Limb (tissue), 2 donors: ENCODE measurements around the gene CNTN6.
"Not testable (repeated sequence)": the region's sequence is repeated elsewhere in the genome, so short reads cannot be mapped to it uniquely, and the experiment has no call there.

Experiments
- DNase-seq, 2 donors: peaks; one replicate each; pipeline ENCODE4 v3.0.0-alpha.2; 2016; ENCODE audit errors: extremely low spot score in 2 of 2

Gene CNTN6

GRCh38 chr3:1275495-1275894, 182.7 kb downstream of the CNTN6 start:
- DNase-seq = no peak

- DNase-seq = no peak
Observed at GRCh38 chr3:1287815-1288214, 195.0 kb downstream of the CNTN6 start.

GRCh38 chr3:1288805-1289494, 196.1 kb downstream of the CNTN6 start:
- no peak for DNase-seq

- DNase-seq = no peak
Observed at GRCh38 chr3:1292571-1293071, 199.8 kb downstream of the CNTN6 start.

- DNase-seq = no peak
Observed at GRCh38 chr3:1294586-1294985, 201.8 kb downstream of the CNTN6 start.

DNA sequence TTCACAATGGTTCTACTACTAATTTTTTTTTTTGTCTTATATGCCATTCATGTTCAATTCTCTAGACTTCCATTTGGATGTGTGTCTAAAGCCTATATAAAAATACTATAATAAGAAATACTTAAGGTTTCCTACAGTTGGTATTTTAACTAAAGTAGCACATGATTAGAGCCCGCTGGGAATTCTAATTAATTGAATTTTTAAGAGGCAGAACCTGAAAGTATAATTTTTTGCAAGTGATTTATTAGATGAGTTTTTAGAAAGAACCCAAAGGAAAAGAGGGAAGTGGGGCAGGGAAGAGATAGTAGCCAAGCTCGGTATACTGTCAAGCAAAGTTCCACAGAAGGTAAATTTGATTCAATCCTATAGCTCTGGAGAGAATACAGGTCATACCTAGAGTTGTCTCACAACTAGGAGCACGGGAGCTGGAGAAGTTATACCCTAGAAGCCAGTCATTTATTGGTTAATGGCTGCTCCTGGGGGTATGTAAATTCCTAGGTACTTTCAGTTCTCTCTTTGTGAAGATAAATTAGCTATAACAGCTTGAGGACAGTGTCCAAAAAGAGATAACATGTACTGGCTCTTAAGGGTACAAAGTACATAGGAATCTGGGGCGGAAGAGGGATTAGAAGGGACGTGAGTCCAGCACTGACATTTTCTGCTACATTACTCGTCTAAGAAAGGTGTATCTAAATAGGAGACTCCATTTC, 225.6 kb downstream of the CNTN6 start:
- no peak for DNase-seq

DNA sequence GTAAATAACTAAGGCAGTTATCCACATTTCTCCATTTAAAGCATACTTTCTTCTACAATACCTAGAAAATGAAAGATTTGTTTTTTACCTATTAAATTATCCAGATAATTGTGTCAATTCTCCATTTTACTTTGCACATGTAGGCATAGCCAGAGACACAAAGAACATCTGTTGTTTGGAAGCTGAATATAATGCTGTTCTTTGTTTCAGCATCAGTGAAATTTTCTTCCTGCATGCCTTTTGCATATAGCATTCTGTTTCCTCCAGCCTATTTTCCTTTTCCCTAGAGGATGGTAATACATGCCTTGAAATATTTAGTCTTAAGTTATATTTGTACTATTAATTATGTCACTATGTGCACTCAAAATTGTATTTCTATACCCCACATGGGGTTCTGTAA, 233.7 kb downstream of the CNTN6 start:
- DNase-seq = peak in 1 of 2 donors; percentile 15

GRCh38 chr3:1330107-1330506, 237.3 kb downstream of the CNTN6 start:
- no peak for DNase-seq

DNA sequence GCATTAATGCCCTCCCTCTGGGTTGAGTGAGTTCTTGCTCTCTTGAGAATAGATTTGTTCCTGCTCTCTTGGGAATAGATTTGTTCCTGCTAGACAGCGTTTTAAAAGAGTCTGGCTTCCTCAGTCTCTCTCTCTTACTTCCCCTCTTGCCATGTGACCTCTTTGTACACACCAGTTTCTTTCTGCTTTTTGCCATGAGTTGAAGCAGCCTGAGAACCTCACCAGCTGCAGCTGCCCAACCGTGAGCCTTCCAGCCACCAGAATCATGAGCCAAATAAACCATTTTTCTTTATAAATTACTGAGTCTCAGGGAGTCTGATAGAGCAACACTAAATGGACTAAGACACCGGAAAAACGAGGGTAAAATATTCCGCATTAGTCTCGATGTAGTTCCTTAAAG, 253.6 kb downstream of the CNTN6 start:
- no peak for DNase-seq

DNA sequence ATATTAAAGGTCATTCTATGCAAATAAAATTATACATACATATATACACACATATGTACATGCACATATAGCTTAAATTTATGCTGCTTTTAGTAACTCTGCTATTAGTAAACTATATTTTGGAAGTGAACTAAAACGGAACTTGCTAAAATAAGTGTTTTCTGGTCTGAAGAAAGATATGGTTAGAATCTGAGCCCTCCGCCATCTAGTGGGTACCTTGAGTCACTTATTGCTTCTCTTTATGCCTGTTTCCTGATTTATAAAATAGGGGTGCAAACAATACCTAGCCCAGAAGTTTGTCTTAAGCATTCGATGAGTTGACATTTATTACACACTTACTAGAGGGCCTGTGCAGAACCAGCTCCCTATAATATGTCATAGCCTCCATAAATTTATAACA, 255.7 kb downstream of the CNTN6 start:
- DNase-seq = no peak

DNA sequence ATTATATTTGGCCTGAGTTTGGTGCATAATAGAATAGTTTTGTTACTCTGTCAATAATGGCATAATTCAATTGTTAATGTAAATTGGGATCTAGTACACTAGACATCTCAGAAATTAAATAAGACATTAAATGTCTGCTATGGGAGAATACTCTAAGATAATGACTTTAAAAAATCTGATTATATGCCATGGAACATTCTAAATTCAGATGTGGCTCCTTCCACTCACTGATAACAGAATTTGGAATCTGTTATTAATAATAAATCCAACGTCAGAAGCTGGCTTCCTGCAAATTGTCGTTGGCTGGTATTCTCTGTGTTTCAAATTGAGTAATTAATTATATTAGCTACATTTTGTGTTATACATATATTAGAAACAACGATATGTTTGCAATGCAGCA, 258.1 kb downstream of the CNTN6 start:
- no peak for DNase-seq

DNA sequence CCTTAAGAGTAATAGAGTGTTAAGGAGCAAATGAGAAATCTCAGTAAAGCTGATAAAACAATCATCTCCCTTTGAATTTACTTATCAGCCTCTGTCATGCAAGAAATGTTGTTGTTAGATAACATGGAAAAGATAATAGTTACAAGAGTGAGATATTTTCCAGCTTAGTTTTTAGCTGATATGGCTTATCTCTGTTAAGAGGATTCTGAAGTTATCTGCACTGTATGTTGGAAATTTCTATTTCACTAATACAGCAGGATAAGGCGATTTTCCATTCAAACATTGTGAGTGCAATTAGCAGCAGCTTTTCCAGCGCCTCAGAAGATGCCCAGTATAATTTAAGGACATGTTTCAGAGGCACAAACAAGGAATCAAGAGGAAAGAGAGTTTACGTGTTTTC, 262.9 kb downstream of the CNTN6 start:
- no peak for DNase-seq

DNA sequence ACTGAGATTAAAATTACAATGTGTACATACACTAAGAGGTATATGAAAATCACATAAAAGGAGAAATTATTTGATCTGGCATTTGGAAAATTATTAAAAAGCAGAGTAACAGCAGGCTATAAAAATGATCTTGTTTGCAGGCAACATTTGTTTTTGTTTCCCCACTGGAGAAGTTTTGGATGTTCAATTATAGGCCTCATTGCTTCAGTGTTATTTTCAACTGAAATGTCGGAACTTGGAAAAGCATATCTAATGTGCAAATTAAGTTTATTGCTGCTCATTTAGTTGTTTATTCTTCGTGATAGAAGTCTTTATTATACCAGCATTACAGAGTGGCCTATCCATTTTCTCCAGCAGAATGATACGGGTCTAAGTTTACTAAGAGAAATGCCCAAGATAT, 263.3 kb downstream of the CNTN6 start:
- no peak for DNase-seq

- DNase-seq = no peak
Observed at GRCh38 chr3:1365528-1365927, 272.7 kb downstream of the CNTN6 start.

DNA sequence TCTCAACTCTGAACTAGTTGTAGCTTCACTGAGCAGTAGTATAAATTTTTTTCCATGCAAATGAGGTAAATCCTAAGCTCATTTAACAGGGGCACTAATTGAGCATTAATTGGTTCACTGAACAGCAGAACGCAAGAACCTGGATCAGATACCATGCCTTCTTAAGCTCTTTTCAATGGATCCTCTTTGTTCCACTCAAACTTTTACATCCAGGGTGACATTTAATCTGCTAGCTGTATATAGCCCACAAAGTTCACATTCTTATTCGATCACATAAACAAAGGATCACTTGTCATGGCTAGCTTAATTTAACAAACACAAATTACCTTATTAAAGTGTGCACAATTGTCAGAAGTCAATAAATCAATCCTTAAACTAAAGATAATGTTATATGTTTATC, 281.6 kb downstream of the CNTN6 start:
- no peak for DNase-seq

DNA sequence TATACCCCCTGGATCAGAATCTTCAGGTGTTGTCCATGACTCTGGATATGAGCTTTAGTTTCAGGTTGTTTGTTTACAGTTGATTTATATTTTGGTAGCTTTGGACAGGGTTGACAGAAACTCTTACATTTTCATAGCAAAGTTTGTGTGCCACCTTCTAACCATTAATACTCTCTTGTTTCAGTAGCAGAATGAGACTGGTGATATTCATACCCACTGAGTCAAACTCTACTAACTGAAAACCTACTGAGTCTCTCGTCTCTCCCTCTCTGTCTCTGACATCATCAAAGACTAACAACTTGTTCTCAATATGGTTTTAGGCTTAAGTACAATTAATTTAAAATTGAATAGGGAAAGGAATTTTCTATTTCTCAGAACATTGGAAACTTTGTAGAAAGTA, 282.3 kb downstream of the CNTN6 start:
- DNase-seq = no peak

DNA sequence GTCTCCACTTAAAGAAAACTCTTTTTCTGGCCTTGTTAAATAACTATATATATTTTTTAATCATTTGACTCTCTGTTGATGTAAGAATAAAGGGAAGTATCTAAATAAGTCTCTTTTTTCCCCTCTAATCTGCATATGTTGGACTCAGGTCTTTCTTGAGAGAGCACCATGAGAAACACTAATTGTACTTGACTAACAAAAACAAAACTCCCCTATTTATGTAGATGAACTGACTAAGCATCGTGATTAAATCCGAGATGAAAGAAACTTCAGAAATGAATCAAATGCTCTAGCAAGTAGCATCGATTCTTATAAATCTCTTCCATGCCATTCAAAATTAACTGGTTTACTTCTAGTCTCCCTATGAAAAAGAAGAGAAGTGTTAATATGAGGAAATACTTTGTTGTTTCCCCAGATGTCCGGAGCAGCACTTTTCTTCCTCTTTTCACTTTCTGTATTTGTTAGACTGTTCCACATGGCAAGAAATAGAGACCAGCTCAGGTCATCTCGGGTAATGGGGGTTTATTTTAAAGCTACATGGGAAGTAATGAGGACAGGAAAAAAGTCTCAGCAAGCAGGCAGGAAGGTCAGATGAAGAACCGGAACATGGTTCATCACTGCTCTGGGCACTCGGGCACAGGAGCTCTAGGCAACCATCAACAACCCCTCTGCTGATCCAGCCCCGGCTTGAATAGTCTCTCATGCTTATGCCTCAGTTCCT, 288.3 kb downstream of the CNTN6 start:
- DNase-seq = no peak

GRCh38 chr3:1381647-1382036, 288.8 kb downstream of the CNTN6 start:
- no peak for DNase-seq

DNA sequence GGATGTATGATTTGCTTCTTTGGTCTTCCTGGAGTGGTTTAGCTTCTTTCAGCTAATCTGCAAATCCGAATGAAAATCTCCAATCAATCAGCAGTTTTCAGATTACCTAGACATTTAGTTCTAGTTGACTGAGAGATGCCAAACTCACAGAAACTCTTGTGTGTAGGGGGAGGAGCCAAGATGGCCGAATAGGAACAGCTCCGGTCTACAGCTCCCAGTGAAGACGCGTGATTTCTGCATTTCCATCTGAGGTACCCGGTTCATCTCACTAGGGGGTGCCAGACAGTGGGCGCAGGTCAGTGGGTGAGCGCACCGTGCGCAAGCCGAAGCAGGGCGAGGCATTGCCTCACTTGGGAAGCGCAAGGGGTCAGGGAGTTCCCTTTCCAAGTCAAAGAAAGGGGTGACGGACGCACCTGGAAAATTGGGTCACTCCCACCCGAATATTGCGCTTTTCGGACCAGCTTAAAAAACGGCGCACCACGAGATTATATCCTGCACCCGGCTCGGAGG, 294.6 kb downstream of the CNTN6 start:
- not testable (repeated sequence) for DNase-seq

DNA sequence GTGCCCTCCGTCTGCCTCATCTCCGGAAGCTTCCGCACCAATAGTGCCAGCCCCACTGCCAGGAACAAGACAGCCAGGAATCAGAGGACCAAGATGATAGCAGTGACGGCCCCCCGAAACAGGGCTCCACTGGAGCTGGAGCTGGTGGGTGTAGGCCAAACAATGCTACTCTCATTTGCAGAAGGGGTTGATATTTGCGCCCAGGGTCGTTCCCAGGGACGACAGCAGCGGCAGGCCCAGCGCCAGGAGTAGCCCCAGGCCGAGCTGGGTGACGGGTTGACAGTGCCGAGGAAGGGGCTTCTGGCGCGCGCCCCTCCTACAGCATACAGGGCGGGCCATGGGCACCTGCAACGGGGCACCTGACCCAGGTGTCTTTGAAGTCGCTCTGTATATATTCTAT, 301.4 kb downstream of the CNTN6 start:
- no peak for DNase-seq

GRCh38 chr3:1400571-1400970, 307.7 kb downstream of the CNTN6 start:
- DNase-seq = no peak

GRCh38 chr3:1404270-1404962, 311.6 kb downstream of the CNTN6 start:
- no peak for DNase-seq
